A673 (cell line): ENCODE data around the gene EML6. TPM values are rescaled to one million over a fixed set of nuclear protein-coding genes. Genes with fewer than 3 reads are reported as not detected.

ENCODE experiments used
- BruUV-seq: library from RNA; stranded (reverse); fragments of 400-500 nt; replicated peaks from 2 replicates; lab custom pipeline; 2021; lab: Mats Ljungman, UMichigan
- CTCF ChIA-PET: fragments of 300-600 bp; sonication (Branson Sonifier 250); formaldehyde crosslinking; loops from one replicate; lab custom pipeline; 2022; ENCODE audit warnings: antibody characterized with exemption; lab: Charles Lee
- POLR2A ChIA-PET: fragments of 300-600 bp; sonication (Branson Sonifier 250); formaldehyde crosslinking; loops from one replicate; lab custom pipeline; 2022; ENCODE audit warnings: antibody characterized with exemption; ENCODE audit not compliant: low non-redundant PET; lab: Charles Lee
- DNase-seq: peaks from one replicate; pipeline ENCODE4 v3.0.0-alpha.2; 2015; ENCODE audit warnings: low spot score
- H3K27ac ChIP-seq: fragments of 200-600 bp; sonication (generic); 2 replicates; pipeline ENCODE4 v1.5.1; 2016; ENCODE audit warnings: mixed run types, low read depth, mild to moderate bottlenecking, mixed read lengths, antibody characterized with exemption, low read length; ENCODE audit not compliant: poor library complexity, severe bottlenecking
- H3K27me3 ChIP-seq: fragments of 200-600 bp; sonication (generic); replicated peaks from 2 replicates; pipeline ENCODE4 v1.6.1; 2017; ENCODE audit warnings: mixed run types, low read depth, mild to moderate bottlenecking, mixed read lengths, antibody characterized with exemption, low read length; ENCODE audit not compliant: insufficient read depth, poor library complexity
- H3K36me3 ChIP-seq: fragments of 200-600 bp; sonication (generic); 2 replicates; pipeline ENCODE4 v1.6.1; 2016; ENCODE audit warnings: mixed run types, mild to moderate bottlenecking, mixed read lengths, antibody characterized with exemption, low read length; ENCODE audit not compliant: insufficient read depth, poor library complexity, severe bottlenecking
- H3K4me1 ChIP-seq: fragments of 200-600 bp; sonication (generic); 2 replicates; pipeline ENCODE4 v1.6.1; 2017; ENCODE audit warnings: mixed run types, mild to moderate bottlenecking, mixed read lengths, antibody characterized with exemption, low read length; ENCODE audit not compliant: insufficient read depth, poor library complexity, severe bottlenecking
- H3K4me3 ChIP-seq: fragments of 200-600 bp; sonication (generic); 2 replicates; pipeline ENCODE4 v1.5.1; 2016; ENCODE audit warnings: low read depth, mixed run types, mild to moderate bottlenecking, mixed read lengths, low read length; ENCODE audit not compliant: poor library complexity, severe bottlenecking
- H3K9me3 ChIP-seq: fragments of 200-600 bp; sonication (generic); 2 replicates; pipeline ENCODE4 v1.6.1; 2016; ENCODE audit warnings: mixed run types, low read depth, mild to moderate bottlenecking, mixed read lengths, antibody characterized with exemption, low read length; ENCODE audit not compliant: poor library complexity, severe bottlenecking
- EZH2 ChIP-seq: fragments of 200-600 bp; sonication (generic); IDR thresholded peaks from 2 replicates; pipeline ENCODE4 v1.6.1; 2017; ENCODE audit warnings: borderline replicate concordance, low read depth, mild to moderate bottlenecking, mixed read lengths, antibody characterized with exemption, low read length; ENCODE audit not compliant: poor library complexity, severe bottlenecking
- intact Hi-C: fragments of 100-400 bp; cut with micrococcal nuclease; formaldehyde crosslinking; loops from one replicate; pipeline ENCODE4 v1.10.0; 2022; ENCODE audit not compliant: unreplicated experiment
- total RNA-seq: library from RNA; stranded (reverse); gene quantifications from 2 replicates; pipeline ENCODE4 v1.2.3, GENCODE V29; 2021
- TF ChIP-seq, protein P1 (sequence below): fragments of 300-800, 200-600 bp; sonication (generic); conservative IDR thresholded peaks from 2 replicates; pipeline ENCODE4 v1.5.1; 2017; ENCODE audit warnings: low read depth, mild to moderate bottlenecking, antibody characterized with exemption, low read length, moderate library complexity, mixed read lengths

The EML6 gene
- total RNA-seq, 1 experiment from 2014 or later: 1.9 TPM

DNA sequence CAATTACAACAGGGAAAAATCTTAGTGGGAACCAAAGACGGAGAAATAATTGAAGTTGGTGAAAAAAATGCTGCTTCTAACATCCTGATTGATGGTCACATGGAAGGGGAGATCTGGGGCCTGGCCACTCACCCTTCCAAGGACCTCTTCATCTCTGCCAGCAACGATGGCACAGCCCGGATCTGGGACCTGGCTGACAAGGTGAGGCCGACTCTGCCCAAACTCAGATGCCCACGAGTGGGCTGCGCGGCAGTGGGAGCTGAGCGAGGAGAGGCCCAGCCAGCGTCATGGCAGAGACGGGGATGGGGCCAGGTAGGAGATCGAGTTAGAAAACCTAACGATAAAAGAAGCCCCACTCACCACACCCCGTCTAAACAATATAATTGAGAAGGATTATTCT, 239.0 kb downstream of the EML6 start:
- H3K4me1 ChIP-seq: peaks cover 31% of the 10 kb centered on the region
- intact Hi-C loops: no loop called here
- no peak for TF ChIP-seq EZH2
- TF ChIP-seq, protein P1, sequence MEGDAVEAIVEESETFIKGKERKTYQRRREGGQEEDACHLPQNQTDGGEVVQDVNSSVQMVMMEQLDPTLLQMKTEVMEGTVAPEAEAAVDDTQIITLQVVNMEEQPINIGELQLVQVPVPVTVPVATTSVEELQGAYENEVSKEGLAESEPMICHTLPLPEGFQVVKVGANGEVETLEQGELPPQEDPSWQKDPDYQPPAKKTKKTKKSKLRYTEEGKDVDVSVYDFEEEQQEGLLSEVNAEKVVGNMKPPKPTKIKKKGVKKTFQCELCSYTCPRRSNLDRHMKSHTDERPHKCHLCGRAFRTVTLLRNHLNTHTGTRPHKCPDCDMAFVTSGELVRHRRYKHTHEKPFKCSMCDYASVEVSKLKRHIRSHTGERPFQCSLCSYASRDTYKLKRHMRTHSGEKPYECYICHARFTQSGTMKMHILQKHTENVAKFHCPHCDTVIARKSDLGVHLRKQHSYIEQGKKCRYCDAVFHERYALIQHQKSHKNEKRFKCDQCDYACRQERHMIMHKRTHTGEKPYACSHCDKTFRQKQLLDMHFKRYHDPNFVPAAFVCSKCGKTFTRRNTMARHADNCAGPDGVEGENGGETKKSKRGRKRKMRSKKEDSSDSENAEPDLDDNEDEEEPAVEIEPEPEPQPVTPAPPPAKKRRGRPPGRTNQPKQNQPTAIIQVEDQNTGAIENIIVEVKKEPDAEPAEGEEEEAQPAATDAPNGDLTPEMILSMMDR: no peak
- CTCF ChIA-PET: no interaction called here
- H3K9me3 ChIP-seq: no peaks in the 10 kb centered on the region
- POLR2A ChIA-PET: no interaction called here
- no peaks in the 10 kb centered on the region for H3K36me3 ChIP-seq
- H3K4me3 ChIP-seq: no peak overlapping the region
- no peak for DNase-seq
- no TSS peak for BruUV-seq
- no peak overlapping the region for H3K27ac ChIP-seq
- no peaks in the 10 kb centered on the region for H3K27me3 ChIP-seq

DNA sequence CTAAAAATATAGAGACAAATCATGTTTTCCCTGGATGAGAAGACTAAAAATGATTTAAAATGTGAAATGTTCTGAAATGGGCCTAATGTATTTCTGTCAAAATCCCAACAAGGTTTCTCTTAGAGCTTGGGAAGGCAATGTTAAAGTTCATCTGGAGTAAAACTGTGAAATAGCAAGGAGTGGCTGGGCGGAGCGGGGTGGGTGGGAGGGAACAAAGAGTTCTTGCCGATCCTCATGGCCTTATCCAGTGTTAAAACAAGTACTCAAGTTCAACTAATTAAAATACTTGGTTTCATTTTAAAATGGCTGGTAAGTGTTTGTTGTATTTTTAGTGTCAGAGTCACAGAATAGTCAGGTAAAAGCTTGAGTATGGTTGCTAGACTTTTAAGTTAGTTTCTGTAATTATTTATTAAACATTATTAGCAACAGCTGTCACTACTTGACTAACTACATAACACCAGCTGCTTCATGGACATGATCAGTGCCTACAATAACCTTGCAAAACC, 239.5 kb downstream of the EML6 start:
- Histone ChIP-seq H3K9me3 (no peaks in the 10 kb centered on the region), H3K4me1 (peaks cover 33% of the 10 kb centered on the region), H3K36me3 (no peaks in the 10 kb centered on the region), H3K27ac (no peak overlapping the region), H3K4me3 (no peak overlapping the region), H3K27me3 (no peaks in the 10 kb centered on the region)
- ChIA-PET POLR2A (no interaction called here), CTCF (no interaction called here)
- intact Hi-C loops: no loop called here
- no peak for DNase-seq
- no TSS peak for BruUV-seq
- TF ChIP-seq, protein P1: no peak
- TF ChIP-seq EZH2: no peak

DNA sequence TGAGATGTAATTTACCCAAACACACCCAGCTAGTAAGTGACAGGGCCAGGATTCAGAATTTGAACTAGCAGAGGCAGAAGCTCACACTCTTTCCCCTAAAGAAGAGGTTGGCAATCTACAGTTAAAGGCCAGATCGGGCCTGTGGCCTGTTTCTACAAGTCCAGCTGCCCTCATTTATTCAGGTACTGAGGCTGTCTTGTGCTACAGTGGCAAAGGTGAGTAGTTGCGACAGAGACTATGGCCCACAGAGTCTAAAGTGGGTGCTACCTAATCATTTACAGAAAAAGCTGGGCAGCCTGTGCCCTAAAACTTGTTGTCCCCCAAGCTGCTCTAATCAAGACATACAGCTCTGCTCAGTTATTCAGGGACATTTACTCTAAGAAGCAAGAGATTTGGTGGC, 240.0 kb downstream of the EML6 start:
- TF ChIP-seq, protein P1: no peak
- no peak for TF ChIP-seq EZH2
- intact Hi-C loops: no loop called here
- H3K4me1 ChIP-seq: peaks cover 33% of the 10 kb centered on the region

More for the DNA sequence above, 240.0 kb downstream of the EML6 start:
- no peak for DNase-seq
- ChIA-PET CTCF (no interaction called here), POLR2A (no interaction called here)
- Histone ChIP-seq H3K27me3 (no peaks in the 10 kb centered on the region), H3K9me3 (no peaks in the 10 kb centered on the region), H3K27ac (no peak overlapping the region), H3K36me3 (no peaks in the 10 kb centered on the region), H3K4me3 (no peak overlapping the region)
- BruUV-seq: no TSS peak
